DMS153 treated with DMSO at 0.1 percent for 48 hours (cell line): ENCODE results near the gene DPP8.
"Not testable (repeated sequence)": the region's sequence is repeated elsewhere in the genome, so short reads cannot be mapped to it uniquely, and the experiment has no call there.

Experiments used
- DNase-seq: peaks from one replicate; lab custom pipeline; 2025; ENCODE audit not compliant: unreplicated experiment; lab: John Stamatoyannopoulos, UW

Gene DPP8

GRCh38 chr15:65525622-65526021, 8.1 kb upstream of the DPP8 start:
- DNase-seq = no peak

- no peak for DNase-seq
Measured at GRCh38 chr15:65524226-65524625, 6.7 kb upstream of the DPP8 start.

GRCh38 chr15:65521350-65521749, 3.9 kb upstream of the DPP8 start:
- DNase-seq = no peak

GRCh38 chr15:65518633-65519285, 1.3 kb upstream of the DPP8 start:
- no peak for DNase-seq

- no peak for DNase-seq
Measured at GRCh38 chr15:65517866-65518207, 348 bp upstream of the DPP8 start.

- DNase-seq = no peak
Measured at GRCh38 chr15:65512807-65513416, 4.6 kb downstream of the DPP8 start.

GRCh38 chr15:65512189-65512588, 5.3 kb downstream of the DPP8 start:
- DNase-seq = no peak

- DNase-seq = no peak
Measured at GRCh38 chr15:65509321-65509720, 8.2 kb downstream of the DPP8 start.

- DNase-seq = no peak
Measured at GRCh38 chr15:65494076-65494475, 23.4 kb downstream of the DPP8 start.

- no peak for DNase-seq
Measured at GRCh38 chr15:65484876-65485275, 32.6 kb downstream of the DPP8 start.

GRCh38 chr15:65476903-65477302, 40.6 kb downstream of the DPP8 start:
- DNase-seq = no peak

- DNase-seq = no peak
Measured at GRCh38 chr15:65470866-65471265, 46.6 kb downstream of the DPP8 start.

GRCh38 chr15:65468229-65468909, 49.1 kb downstream of the DPP8 start:
- no peak for DNase-seq

GRCh38 chr15:65466901-65467300, 50.6 kb downstream of the DPP8 start:
- no peak for DNase-seq

GRCh38 chr15:65463096-65463495, 54.4 kb downstream of the DPP8 start:
- DNase-seq = not testable (repeated sequence)

GRCh38 chr15:65460741-65461347, 56.6 kb downstream of the DPP8 start:
- no peak for DNase-seq

GRCh38 chr15:65455256-65455655, 62.2 kb downstream of the DPP8 start:
- not testable (repeated sequence) for DNase-seq

GRCh38 chr15:65451989-65452388, 65.5 kb downstream of the DPP8 start:
- no peak for DNase-seq

- DNase-seq = no peak
Measured at GRCh38 chr15:65450556-65450955, 66.9 kb downstream of the DPP8 start.

GRCh38 chr15:65447145-65447544, 70.3 kb downstream of the DPP8 start:
- no peak for DNase-seq

GRCh38 chr15:65434201-65434600, 83.3 kb downstream of the DPP8 start:
- no peak for DNase-seq

GRCh38 chr15:65431731-65432130, 85.8 kb downstream of the DPP8 start:
- DNase-seq = no peak
